Stimulated activated CD4-positive, alpha-beta T cell treated with anti-CD3 and anti-CD28 coated beads, Interleukin-15, amount 100 ng/mL, for 1 hour (primary cell): ENCODE results near the gene TMEM179.
"Not testable (repeated sequence)": the region's sequence is repeated elsewhere in the genome, so short reads cannot be mapped to it uniquely, and the experiment has no call there.

Experiments used
- DNase-seq, 2 donors: peaks; one replicate each; pipeline ENCODE4 v3.0.0-alpha.2; 2020; ENCODE audit warnings: low read depth in 1 of 2, low spot score in 1 of 2

Gene TMEM179

GRCh38 chr14:104588066-104588857, 16.3 kb downstream of the TMEM179 start:
- no peak for DNase-seq

- DNase-seq: no peak
These were observed 16.9 kb downstream of the TMEM179 start for GRCh38 chr14:104587641-104588040.

- DNase-seq: no peak
These were observed 17.5 kb downstream of the TMEM179 start for GRCh38 chr14:104586832-104587620.

- DNase-seq: no peak
These were observed 18.4 kb downstream of the TMEM179 start for GRCh38 chr14:104585966-104586697.

- DNase-seq: no peak
These were observed 20.0 kb downstream of the TMEM179 start for GRCh38 chr14:104584557-104584956.

GRCh38 chr14:104583424-104584306, 20.9 kb downstream of the TMEM179 start:
- DNase-seq: no peak

GRCh38 chr14:104582662-104583061, 21.9 kb downstream of the TMEM179 start:
- DNase-seq: no peak

- no peak for DNase-seq
These were observed 22.6 kb downstream of the TMEM179 start for GRCh38 chr14:104582005-104582404.

- no peak for DNase-seq
These were observed 23.1 kb downstream of the TMEM179 start for GRCh38 chr14:104581521-104581920.

- DNase-seq: no peak
These were observed 23.6 kb downstream of the TMEM179 start for GRCh38 chr14:104580961-104581360.

- DNase-seq: not testable (repeated sequence)
These were observed 24.6 kb downstream of the TMEM179 start for GRCh38 chr14:104579939-104580338.

GRCh38 chr14:104579507-104579906, 25.1 kb downstream of the TMEM179 start, which contains the start of gene C14orf180:
TSS of gene C14orf180 (plus strand) at chr14:104579764. CDS start at chr14:104586431, 6,667 bp downstream.
- no peak for DNase-seq

GRCh38 chr14:104578321-104578720, 26.3 kb downstream of the TMEM179 start:
- DNase-seq: no peak

GRCh38 chr14:104577847-104578301, 26.7 kb downstream of the TMEM179 start:
- DNase-seq: no peak

- no peak for DNase-seq
These were observed 27.1 kb downstream of the TMEM179 start for GRCh38 chr14:104577426-104577825.

- DNase-seq: no peak
These were observed 27.6 kb downstream of the TMEM179 start for GRCh38 chr14:104576970-104577332.

GRCh38 chr14:104576232-104576969, 28.2 kb downstream of the TMEM179 start:
- DNase-seq: no peak

GRCh38 chr14:104574978-104575583, 29.5 kb downstream of the TMEM179 start:
- DNase-seq: no peak

- no peak for DNase-seq
These were observed 30.0 kb downstream of the TMEM179 start for GRCh38 chr14:104574536-104574935.
